Brain microvascular endothelial cell (primary cell): Measurements from ENCODE around the gene ADAMTS2.

Experiments
- DNase-seq: peaks from one replicate; pipeline ENCODE4 v3.0.0-alpha.2; 2020
- H3K27ac ChIP-seq: fragments of 250-450 bp; sonication (Bioruptor Pico); 2 replicates; pipeline ENCODE4 v1.5.1; 2020; ENCODE audit warnings: mild to moderate bottlenecking, moderate library complexity
- H3K27me3 ChIP-seq: fragments of 250-450 bp; sonication (Bioruptor Pico); replicated peaks from 2 replicates; pipeline ENCODE4 v1.5.1; 2020; ENCODE audit warnings: mild to moderate bottlenecking
- H3K36me3 ChIP-seq: fragments of 250-450 bp; sonication (Bioruptor Pico); replicated peaks from 2 replicates; pipeline ENCODE4 v1.5.1; 2020; ENCODE audit warnings: mild to moderate bottlenecking
- H3K4me3 ChIP-seq: 2 replicates; pipeline ENCODE4 v1.5.1; 2011; ENCODE audit warnings: low read depth, mild to moderate bottlenecking, control low read depth, low read length, moderate library complexity
- CTCF ChIP-seq: IDR thresholded peaks from 2 replicates; pipeline ENCODE4 v1.5.1; 2011; ENCODE audit warnings: low read depth, mild to moderate bottlenecking, moderate library complexity, low read length, control low read depth, inconsistent platforms; ENCODE audit errors: missing control alignments
- in situ Hi-C: cut with HindIII; loops from 2 replicates; pipeline ENCODE4 v1.10.0; 2017; ENCODE audit warnings: low sequenced_read_pairs, low pct_ligation_motif_present

ADAMTS2 gene

DNA sequence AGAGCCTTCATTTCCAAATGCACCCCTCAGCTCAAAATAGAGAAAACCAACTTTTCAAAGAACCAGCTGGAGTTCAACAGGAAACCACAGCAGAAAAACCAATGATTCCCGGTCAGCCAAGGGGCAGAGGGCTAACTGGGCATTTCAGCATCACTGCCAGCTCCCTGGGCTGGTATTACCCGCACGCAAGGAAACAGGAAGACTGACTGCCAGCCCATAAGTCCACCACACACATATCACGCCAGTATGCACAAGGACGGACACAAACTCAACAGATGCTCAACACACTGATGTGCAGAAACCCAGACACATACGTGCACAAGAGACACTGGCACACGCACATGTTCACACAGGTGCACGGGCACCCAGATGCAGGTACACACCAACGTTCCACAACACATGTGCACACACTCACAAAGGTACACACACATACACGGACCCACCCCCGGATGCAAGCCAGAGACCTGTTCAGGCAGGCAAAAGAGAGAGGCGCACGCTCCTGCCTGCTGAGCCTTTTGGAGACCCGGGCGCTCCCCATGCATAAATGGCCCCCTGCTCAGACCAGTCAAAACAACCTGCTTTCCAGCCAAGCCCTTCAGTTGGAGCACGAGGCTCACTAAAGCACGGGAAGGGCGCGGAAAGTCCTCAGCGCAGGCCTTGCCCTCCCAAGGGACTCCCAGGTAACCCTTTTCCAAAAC lies 2.1 kb downstream of the ADAMTS2 start:
- H3K27ac ChIP-seq = no peak overlapping the region
- H3K4me3 ChIP-seq = peak overlapping the region; percentile 63
- H3K36me3 ChIP-seq = no peaks in the 10 kb centered on the region
- no peak for DNase-seq
- no peak for TF ChIP-seq CTCF
- in situ Hi-C loops = no loop called here
- no peaks in the 10 kb centered on the region for H3K27me3 ChIP-seq

GRCh38 chr5:179342577-179342976 lies 2.7 kb downstream of the ADAMTS2 start:
- in situ Hi-C loops = no loop called here
- Histone ChIP-seq H3K27me3 (no peaks in the 10 kb centered on the region), H3K4me3 (peak overlapping the region; percentile 63), H3K36me3 (no peaks in the 10 kb centered on the region), H3K27ac (no peak overlapping the region)
- DNase-seq = peak; percentile 48
- peak; percentile 67 for TF ChIP-seq CTCF

DNA sequence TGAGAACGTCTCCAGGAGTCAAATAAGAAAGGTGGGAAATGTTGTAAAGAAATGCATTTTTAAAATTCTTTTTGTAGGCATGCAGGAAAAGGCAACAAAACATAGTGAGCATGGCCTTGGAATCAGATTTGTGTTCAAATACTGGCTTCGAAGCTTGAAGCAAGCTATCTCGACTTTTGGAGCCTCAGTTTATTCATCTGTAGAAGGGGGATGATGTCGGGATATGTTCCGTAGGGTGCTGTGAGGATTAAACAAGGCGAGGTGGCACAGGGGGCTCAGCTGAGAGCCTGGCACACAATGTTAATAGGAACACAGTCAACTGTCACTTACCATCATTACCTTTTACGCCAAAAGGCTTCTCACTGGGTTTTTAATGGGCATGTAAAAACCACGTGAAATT lies 4.8 kb downstream of the ADAMTS2 start:
- no peak overlapping the region for H3K4me3 ChIP-seq
- TF ChIP-seq CTCF = no peak
- no peaks in the 10 kb centered on the region for H3K36me3 ChIP-seq
- no peak for DNase-seq
- H3K27ac ChIP-seq = no peak overlapping the region
- in situ Hi-C loops = no loop called here
- H3K27me3 ChIP-seq = no peaks in the 10 kb centered on the region

DNA sequence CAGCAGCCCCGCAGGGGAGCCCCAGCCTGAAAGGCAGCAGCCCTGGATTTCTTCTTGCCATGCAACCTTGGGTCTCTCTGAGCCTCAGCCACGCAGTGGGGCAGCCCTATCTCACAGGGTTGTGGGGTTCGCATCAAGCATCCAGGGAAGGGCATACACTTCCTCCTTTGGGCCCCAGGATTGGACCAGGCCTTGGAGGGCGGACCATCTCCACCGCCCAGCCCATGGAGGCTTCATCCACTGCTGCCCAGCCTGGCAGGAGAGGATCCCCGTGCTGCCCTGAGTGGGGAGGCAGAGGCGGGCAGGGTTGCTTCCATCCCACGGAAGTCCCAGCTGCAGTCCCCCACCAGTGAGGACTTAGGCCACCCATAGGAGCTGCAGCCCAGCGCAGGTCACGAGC lies 5.3 kb downstream of the ADAMTS2 start:
- TF ChIP-seq CTCF = no peak
- Histone ChIP-seq H3K4me3 (no peak overlapping the region), H3K36me3 (no peaks in the 10 kb centered on the region), H3K27ac (no peak overlapping the region), H3K27me3 (no peaks in the 10 kb centered on the region)
- in situ Hi-C loops = no loop called here
- DNase-seq = no peak

DNA sequence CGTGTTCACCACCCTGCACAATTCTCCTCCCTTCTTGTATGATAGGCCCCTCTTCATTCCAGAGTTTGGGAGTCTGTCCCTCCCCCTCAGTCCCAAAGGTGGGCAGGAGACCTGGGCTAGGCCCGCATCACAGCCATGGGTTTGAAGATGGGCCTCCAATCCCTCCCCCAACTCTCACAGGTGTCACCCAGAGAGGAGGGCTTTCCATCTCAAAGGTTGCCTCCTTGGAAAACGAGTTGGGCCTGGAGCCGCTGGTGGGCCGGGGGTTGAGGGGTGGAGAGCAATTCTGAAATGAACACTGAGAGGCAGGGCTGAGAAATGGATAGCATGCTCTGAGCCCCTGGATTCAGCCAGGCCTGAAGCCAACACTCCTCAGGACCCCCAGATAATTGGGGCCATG lies 6.2 kb downstream of the ADAMTS2 start:
- no peak for DNase-seq
- in situ Hi-C loops = no loop called here
- no peaks in the 10 kb centered on the region for H3K36me3 ChIP-seq
- no peak overlapping the region for H3K4me3 ChIP-seq
- no peak for TF ChIP-seq CTCF
- H3K27ac ChIP-seq = no peak overlapping the region
- H3K27me3 ChIP-seq = no peaks in the 10 kb centered on the region
